ENCODE results near the gene LAIR1.

LAIR1 gene

DNA sequence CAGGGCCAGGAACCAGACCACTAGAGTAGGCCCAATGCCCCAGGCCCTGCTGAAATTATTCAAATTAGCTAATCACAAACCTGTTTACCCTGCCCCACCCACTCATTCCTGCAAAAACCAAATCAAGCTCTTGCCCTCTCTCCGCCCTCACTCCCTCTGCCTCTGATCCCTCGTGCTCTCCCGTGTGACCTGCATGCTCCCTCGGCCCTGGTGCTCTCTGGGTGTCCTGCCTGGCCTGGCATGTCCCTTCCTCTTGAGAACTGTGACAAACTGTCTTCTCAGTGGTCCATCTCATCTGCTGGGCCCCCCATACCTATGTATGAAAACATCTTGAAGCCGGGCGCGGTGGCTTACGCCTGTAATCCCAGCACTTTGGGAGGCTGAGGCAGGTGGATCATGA lies 38.3 kb upstream of the LAIR1 start:
- no peak for DNase-seq (ENCODE audit: low read depth)
- TF ChIP-seq, protein P1, sequence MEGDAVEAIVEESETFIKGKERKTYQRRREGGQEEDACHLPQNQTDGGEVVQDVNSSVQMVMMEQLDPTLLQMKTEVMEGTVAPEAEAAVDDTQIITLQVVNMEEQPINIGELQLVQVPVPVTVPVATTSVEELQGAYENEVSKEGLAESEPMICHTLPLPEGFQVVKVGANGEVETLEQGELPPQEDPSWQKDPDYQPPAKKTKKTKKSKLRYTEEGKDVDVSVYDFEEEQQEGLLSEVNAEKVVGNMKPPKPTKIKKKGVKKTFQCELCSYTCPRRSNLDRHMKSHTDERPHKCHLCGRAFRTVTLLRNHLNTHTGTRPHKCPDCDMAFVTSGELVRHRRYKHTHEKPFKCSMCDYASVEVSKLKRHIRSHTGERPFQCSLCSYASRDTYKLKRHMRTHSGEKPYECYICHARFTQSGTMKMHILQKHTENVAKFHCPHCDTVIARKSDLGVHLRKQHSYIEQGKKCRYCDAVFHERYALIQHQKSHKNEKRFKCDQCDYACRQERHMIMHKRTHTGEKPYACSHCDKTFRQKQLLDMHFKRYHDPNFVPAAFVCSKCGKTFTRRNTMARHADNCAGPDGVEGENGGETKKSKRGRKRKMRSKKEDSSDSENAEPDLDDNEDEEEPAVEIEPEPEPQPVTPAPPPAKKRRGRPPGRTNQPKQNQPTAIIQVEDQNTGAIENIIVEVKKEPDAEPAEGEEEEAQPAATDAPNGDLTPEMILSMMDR (IDR thresholded peaks at IDR 0.05; ENCODE audit: control insufficient read depth, extremely low read depth, insufficient read depth) = no peak
- H3K4me3 ChIP-seq (ENCODE audit: low read depth, low read length) = no peak overlapping the region

GRCh38 chr19:54400913-54401312 lies 36.2 kb upstream of the LAIR1 start:
- H3K4me3 ChIP-seq (ENCODE audit: low read depth, low read length) = no peak overlapping the region
- no peak for DNase-seq (ENCODE audit: low read depth)
- TF ChIP-seq, protein P1 (IDR thresholded peaks at IDR 0.05; ENCODE audit: control insufficient read depth, extremely low read depth, insufficient read depth) = no peak

DNA sequence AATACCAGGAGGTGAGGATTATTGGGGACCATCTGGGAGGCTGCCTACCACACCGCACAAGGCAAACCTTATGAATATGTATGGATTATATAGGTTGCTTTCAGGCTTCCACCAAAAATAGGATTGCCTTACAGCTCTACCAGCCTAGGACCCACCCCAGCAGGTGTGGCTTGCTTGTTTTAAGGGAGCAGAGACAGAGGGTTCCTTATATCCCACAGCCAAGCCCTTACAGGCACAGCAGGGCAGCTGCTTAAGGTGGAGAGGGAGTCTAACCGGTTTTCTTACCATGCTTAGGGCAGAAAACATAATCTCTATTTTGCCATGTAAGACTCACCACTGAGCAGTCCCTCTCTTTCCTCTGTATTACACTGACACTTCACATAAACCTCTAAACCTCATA lies 34.5 kb upstream of the LAIR1 start:
- TF ChIP-seq, protein P1 (IDR thresholded peaks at IDR 0.05; ENCODE audit: control insufficient read depth, extremely low read depth, insufficient read depth) = no peak
- no peak overlapping the region for H3K4me3 ChIP-seq (ENCODE audit: low read depth, low read length)
- no peak for DNase-seq (ENCODE audit: low read depth)

DNA sequence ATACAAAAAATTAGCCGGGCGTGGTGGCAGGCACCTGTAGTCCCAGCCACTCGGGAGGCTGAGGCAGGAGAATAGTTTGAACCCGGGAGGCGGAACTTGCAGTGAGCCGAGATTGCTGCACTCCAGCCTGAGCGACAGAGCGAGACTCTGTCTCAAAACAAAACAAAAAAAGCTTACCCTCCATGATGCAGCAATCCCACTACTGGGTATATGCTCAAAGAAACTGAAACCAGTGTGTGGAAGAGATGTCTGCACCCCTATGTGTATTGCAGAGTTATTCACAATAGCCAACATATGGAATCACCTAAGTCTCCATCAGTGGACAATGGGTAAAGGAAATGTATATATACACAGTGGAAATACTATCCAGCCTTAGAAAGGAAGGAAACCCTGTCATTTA lies 31.0 kb upstream of the LAIR1 start:
- H3K4me3 ChIP-seq (ENCODE audit: low read depth, low read length) = no peak overlapping the region
- TF ChIP-seq, protein P1 (IDR thresholded peaks at IDR 0.05; ENCODE audit: control insufficient read depth, extremely low read depth, insufficient read depth) = no peak

DNA sequence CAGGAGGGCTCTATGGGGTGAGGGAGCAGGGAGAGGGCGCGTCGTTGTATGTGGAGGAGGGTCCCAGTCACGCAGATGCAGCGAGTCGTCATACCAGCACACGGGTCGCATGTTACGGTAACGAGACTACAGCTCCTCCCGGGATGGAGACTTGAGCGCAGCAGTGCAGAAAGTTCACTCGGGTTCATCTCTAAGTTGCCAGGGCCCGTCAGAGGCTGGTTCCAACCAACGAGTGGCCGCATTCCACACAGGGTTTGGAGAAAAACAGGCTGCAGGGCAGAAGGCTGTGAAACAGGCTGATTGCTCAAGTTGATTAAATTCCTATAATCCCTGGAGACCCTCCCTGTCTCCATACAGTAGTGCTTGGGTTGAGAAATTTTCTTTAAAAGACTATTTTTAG lies 28.6 kb upstream of the LAIR1 start:
- no peak for DNase-seq (ENCODE audit: low read depth)
- no peak overlapping the region for H3K4me3 ChIP-seq (ENCODE audit: low read depth, low read length)
- TF ChIP-seq, protein P1 (IDR thresholded peaks at IDR 0.05; ENCODE audit: control insufficient read depth, extremely low read depth, insufficient read depth) = no peak

More for the DNA sequence above, 31.0 kb upstream of the LAIR1 start:
- no peak for DNase-seq (ENCODE audit: low read depth)

DNA sequence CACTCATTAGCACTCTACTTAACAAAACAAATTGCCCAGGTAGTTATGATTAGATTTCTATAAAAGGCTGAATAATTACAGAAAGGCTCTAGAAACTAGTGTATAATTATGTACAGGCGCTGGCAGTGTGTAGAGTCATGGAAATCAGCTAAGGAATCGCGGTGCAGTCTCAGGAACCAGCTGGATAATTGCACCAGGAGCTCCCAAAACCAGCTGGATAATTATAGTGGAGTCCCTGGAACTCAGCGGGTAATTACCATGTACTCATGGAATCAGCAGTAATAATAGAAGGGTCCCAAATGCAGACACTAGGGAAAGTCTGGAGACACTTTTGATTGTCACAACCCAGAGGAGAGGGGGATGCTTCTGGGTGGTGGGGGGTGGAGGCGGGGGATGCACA lies 27.4 kb upstream of the LAIR1 start:
- no peak overlapping the region for H3K4me3 ChIP-seq (ENCODE audit: low read depth, low read length)

DNA sequence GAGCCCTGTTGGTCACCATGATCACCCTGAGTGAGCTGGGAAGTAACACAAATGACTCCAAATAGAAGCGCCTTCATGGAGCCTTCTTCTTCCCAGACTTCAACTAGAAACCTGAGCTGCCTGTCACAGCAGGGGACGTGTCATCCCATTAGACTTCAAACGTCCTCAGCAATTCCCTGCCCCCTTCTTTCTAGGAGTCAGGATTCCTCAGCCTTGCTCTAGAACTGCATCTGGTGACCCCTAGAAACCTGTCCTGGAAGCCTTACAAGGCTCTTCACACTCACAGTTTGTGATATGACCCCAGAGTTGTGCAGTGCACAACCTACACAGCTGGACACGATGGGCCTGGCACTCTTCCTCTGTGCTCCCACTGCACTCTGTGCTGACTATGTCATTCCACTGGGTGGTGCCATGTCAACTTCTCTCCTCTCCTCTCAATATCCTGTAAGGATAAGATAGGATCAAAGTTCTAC lies 26.9 kb upstream of the LAIR1 start:
- DNase-seq (ENCODE audit: low read depth) = no peak
- H3K4me3 ChIP-seq (ENCODE audit: low read depth, low read length) = no peak overlapping the region
- TF ChIP-seq, protein P1 (IDR thresholded peaks at IDR 0.05; ENCODE audit: control insufficient read depth, extremely low read depth, insufficient read depth) = no peak

More for the DNA sequence above, 27.4 kb upstream of the LAIR1 start:
- no peak for DNase-seq (ENCODE audit: low read depth)
- TF ChIP-seq, protein P1 (IDR thresholded peaks at IDR 0.05; ENCODE audit: control insufficient read depth, extremely low read depth, insufficient read depth) = no peak
